OCI-LY1 (cell line): Measurements from ENCODE around the gene GALNT2.

ENCODE experiments used
- H2AFZ ChIP-seq: fragments of 200-600 bp; sonication (generic), shearing (Covaris generic); 2 replicates; pipeline ENCODE4 v1.6.0; 2014; ENCODE audit warnings: antibody characterized with exemption, mild to moderate bottlenecking, low read length
- H3F3A ChIP-seq: fragments of 200-600 bp; sonication (generic), shearing (Covaris generic); 2 replicates; pipeline ENCODE4 v1.6.0; 2014; ENCODE audit warnings: mild to moderate bottlenecking, antibody characterized with exemption, low read length, moderate library complexity; ENCODE audit not compliant: insufficient read depth
- H3K27ac ChIP-seq: fragments of 200-600 bp; sonication (generic); 2 replicates; pipeline ENCODE4 v1.5.1; 2014; ENCODE audit warnings: low read length, mixed run types, mild to moderate bottlenecking, low read depth; ENCODE audit not compliant: poor library complexity, severe bottlenecking
- H3K27me3 ChIP-seq: fragments of 200-600 bp; sonication (generic); 2 replicates; pipeline ENCODE4 v1.6.0; 2014; ENCODE audit warnings: antibody characterized with exemption, mild to moderate bottlenecking, low read length, moderate library complexity; ENCODE audit not compliant: insufficient read depth
- H3K36me3 ChIP-seq: fragments of 200-600 bp; sonication (generic); 2 replicates; pipeline ENCODE4 v1.6.1; 2014; ENCODE audit warnings: mild to moderate bottlenecking, antibody characterized with exemption, low read length, moderate library complexity, mixed read lengths; ENCODE audit not compliant: insufficient read depth
- H3K4me1 ChIP-seq: fragments of 200-600 bp; sonication (generic); 2 replicates; pipeline ENCODE4 v1.5.1; 2014; ENCODE audit warnings: mild to moderate bottlenecking, low read length, moderate library complexity; ENCODE audit not compliant: insufficient read depth, severe bottlenecking
- H3K4me2 ChIP-seq: fragments of 200-600 bp; sonication (generic), shearing (Covaris generic); 2 replicates; pipeline ENCODE4 v1.6.1; 2014; ENCODE audit warnings: low read length
- H3K4me3 ChIP-seq: fragments of 200-600 bp; sonication (generic); 2 replicates; pipeline ENCODE4 v1.5.1; 2014; ENCODE audit warnings: low read length, low read depth, mild to moderate bottlenecking, mixed read lengths; ENCODE audit not compliant: poor library complexity, severe bottlenecking
- H3K79me2 ChIP-seq: fragments of 200-600 bp; shearing (Covaris generic); 2 replicates; pipeline ENCODE4 v1.6.1; 2016; ENCODE audit warnings: mixed run types, low read length, mixed read lengths; ENCODE audit not compliant: insufficient read depth
- H3K9ac ChIP-seq: fragments of 200-600 bp; sonication (generic), shearing (Covaris generic); 2 replicates; pipeline ENCODE4 v1.6.1; 2014; ENCODE audit warnings: mild to moderate bottlenecking, low read length, mixed read lengths
- H3K9me2 ChIP-seq: fragments of 200-600 bp; sonication (generic), shearing (Covaris generic); 2 replicates; pipeline ENCODE4 v1.6.1; 2014; ENCODE audit warnings: low read depth, mild to moderate bottlenecking, low read length, mixed read lengths
- H3K9me3 ChIP-seq: fragments of 200-600 bp; shearing (Covaris generic); 2 replicates; pipeline ENCODE4 v1.6.1; 2014; ENCODE audit warnings: low read length, mixed read lengths
- H4K20me1 ChIP-seq: fragments of 200-600 bp; sonication (generic), shearing (Covaris generic); 2 replicates; pipeline ENCODE4 v1.6.0; 2016; ENCODE audit warnings: mild to moderate bottlenecking, low read length; ENCODE audit not compliant: insufficient read depth
- EZH2 ChIP-seq: fragments of 200-600 bp; sonication (generic), shearing (Covaris generic); IDR thresholded peaks from 2 replicates; pipeline ENCODE4 v1.8.0; 2017; ENCODE audit warnings: borderline replicate concordance, mixed run types, mild to moderate bottlenecking, antibody characterized with exemption, low read length, moderate library complexity, mixed read lengths
- TF ChIP-seq, protein P1 (sequence below): fragments of 200-600 bp; sonication (generic), shearing (Covaris generic); IDR thresholded peaks from 2 replicates; pipeline ENCODE4 v1.5.1; 2017; ENCODE audit warnings: mild to moderate bottlenecking, antibody characterized with exemption, low read length, moderate library complexity, mixed read lengths

GALNT2 gene

DNA sequence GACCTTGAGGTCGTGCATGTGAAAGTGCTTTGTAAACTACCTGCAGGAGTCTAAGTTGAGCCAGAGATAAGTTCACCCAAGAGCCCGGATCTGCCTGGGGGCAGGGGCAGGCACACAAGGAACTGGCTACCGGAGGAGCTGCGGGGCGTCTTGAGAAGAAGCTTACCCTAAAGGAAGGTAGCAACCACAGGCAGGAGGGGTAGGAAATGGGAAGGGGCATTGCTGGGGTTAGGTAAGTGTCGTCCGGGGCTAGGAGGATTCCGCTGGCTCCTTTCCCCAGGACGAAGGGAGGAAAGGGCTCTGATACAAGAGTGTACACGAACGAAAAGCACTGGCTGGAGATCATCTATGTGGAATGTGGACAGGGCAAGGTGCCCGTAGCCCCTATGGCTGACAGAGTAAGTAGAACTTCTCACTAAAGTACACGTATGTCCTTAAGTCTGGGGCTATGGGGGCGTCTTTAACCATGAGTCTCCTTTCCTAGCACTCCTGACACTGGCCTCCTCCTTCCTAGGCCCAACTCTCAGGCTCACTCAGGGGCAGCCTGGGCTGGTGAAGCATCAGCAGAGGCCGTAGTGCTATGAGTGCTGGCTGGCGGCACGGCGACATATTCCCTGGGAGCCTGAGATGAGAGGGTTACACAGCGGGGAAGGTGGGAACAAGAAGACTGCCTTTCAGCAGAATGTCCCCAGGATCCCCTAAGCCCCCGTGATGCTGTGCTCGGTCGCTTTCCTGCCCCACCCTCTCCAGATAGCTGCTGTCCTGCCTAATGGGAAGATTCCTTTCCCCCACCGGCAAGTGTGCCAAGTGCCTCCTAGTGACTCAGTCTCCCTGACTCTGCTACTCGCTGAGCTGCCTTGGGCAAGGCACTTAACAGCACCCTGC lies 9.1 kb upstream of the GALNT2 start:
- no peaks in the 10 kb centered on the region for H3F3A ChIP-seq
- H3K36me3 ChIP-seq: no peaks in the 10 kb centered on the region
- no peak overlapping the region for H3K9ac ChIP-seq
- no peak overlapping the region for H3K4me3 ChIP-seq
- no peaks in the 10 kb centered on the region for H3K9me2 ChIP-seq
- H2AFZ ChIP-seq: no peak overlapping the region
- no peaks in the 10 kb centered on the region for H4K20me1 ChIP-seq
- no peak overlapping the region for H3K4me2 ChIP-seq
- no peaks in the 10 kb centered on the region; the same call in 1 of the 2 replicates for H3K27me3 ChIP-seq
- no peak for TF ChIP-seq EZH2
- TF ChIP-seq, protein P1, sequence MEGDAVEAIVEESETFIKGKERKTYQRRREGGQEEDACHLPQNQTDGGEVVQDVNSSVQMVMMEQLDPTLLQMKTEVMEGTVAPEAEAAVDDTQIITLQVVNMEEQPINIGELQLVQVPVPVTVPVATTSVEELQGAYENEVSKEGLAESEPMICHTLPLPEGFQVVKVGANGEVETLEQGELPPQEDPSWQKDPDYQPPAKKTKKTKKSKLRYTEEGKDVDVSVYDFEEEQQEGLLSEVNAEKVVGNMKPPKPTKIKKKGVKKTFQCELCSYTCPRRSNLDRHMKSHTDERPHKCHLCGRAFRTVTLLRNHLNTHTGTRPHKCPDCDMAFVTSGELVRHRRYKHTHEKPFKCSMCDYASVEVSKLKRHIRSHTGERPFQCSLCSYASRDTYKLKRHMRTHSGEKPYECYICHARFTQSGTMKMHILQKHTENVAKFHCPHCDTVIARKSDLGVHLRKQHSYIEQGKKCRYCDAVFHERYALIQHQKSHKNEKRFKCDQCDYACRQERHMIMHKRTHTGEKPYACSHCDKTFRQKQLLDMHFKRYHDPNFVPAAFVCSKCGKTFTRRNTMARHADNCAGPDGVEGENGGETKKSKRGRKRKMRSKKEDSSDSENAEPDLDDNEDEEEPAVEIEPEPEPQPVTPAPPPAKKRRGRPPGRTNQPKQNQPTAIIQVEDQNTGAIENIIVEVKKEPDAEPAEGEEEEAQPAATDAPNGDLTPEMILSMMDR: no peak
- H3K4me1 ChIP-seq: no peaks in the 10 kb centered on the region
- H3K9me3 ChIP-seq: peaks cover 6% of the 10 kb centered on the region; the same call in 1 of the 2 replicates
- H3K27ac ChIP-seq: no peak overlapping the region
- H3K79me2 ChIP-seq: no peaks in the 10 kb centered on the region

DNA sequence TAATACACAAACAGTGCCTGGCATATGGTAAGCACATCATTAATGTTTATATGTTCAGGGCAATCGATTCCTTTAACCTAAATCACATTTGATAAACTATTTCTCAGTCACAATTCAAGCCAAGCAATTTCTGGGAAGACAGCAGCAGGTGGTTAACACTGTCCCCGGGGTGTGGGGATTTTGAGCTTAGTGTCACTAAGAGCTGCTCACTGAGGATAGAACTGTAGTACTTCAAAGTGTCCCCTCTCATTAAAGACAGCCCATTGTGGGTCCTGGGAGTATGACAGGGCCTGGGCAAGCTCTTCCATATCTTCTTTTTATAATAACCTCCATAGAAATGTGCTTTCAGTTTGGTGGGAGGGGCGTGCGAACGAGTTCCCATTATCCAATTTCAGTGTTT lies 8.4 kb upstream of the GALNT2 start:
- Histone ChIP-seq H2AFZ (no peak overlapping the region), H3K4me3 (no peak overlapping the region), H3K4me2 (no peak overlapping the region), H3K9me2 (no peaks in the 10 kb centered on the region), H3K9me3 (peaks cover 6% of the 10 kb centered on the region; the same call in 1 of the 2 replicates), H3F3A (no peaks in the 10 kb centered on the region), H3K9ac (no peak overlapping the region), H4K20me1 (no peaks in the 10 kb centered on the region), H3K4me1 (no peaks in the 10 kb centered on the region), H3K36me3 (no peaks in the 10 kb centered on the region), H3K27ac (no peak overlapping the region), H3K27me3 (no peaks in the 10 kb centered on the region; the same call in 1 of the 2 replicates), H3K79me2 (no peaks in the 10 kb centered on the region)
- TF ChIP-seq, protein P1: no peak
- TF ChIP-seq EZH2: no peak

DNA sequence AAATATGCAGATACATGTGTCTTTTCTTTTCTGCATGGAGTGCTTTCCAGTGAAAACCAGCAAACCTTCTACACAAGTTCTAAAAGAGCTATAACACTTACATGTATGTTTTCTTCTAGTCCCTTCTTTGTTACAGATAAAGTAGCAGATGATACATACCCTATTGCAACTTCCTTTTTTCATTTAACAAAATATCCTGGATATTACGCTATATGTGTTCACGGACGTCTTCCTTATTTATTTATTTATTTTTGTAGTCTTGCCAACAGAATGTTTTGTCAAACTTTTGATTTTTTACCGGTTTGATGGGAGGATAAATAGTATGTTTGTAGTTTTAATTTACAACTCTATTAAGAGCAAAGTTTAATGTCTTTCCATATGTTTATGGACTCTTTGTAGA lies 5.2 kb upstream of the GALNT2 start:
- Histone ChIP-seq H3K4me3 (no peak overlapping the region), H3K27ac (no peak overlapping the region), H3K27me3 (no peaks in the 10 kb centered on the region; the same call in 1 of the 2 replicates), H3K9ac (no peak overlapping the region), H3K4me1 (peaks cover 12% of the 10 kb centered on the region), H3K36me3 (no peaks in the 10 kb centered on the region), H3F3A (no peaks in the 10 kb centered on the region), H3K4me2 (no peak overlapping the region), H3K9me3 (peaks cover 12% of the 10 kb centered on the region; the same call in 1 of the 2 replicates), H4K20me1 (no peaks in the 10 kb centered on the region), H3K79me2 (no peaks in the 10 kb centered on the region), H2AFZ (no peak overlapping the region), H3K9me2 (no peaks in the 10 kb centered on the region)
- TF ChIP-seq EZH2: no peak
- TF ChIP-seq, protein P1: no peak
